HG02763 (cell line): ENCODE data around the gene TSPAN10.
A peak's percentile ranks its signal among the peaks of the same experiment; 100 is the strongest.
"Not testable (repeated sequence)": the region's sequence is repeated elsewhere in the genome, so short reads cannot be mapped to it uniquely, and the experiment has no call there.

ENCODE experiments used
- ATAC-seq: cut with Tn5 transposase; IDR thresholded peaks from one replicate; pipeline ENCODE4 v1.9.1; 2021; ENCODE audit warnings: mild to moderate bottlenecking, moderate library complexity; ENCODE audit not compliant: unreplicated experiment

Gene TSPAN10

GRCh38 chr17:81659038-81659437 lies 22.0 kb downstream of the TSPAN10 start:
- ATAC-seq, result no peak

DNA sequence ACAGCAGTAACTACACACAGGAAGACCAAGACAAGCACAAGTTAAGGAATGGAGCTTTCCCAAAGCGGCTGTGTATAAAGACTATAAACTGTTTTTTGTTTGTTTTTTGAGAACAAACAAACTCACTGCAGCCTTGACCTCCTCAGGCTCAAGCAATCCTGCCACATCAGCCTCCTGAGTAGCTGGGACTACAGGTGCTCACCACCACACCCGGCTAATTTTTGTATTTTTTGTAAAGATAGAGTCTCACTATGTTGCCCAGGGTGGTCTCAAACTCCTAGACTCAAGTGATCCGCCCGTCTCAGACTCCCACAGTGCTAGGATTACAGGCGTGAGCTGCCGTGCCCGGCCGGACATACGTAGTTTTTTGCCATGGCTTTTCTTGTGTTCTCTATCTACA lies 23.4 kb downstream of the TSPAN10 start:
- ATAC-seq, result no peak

GRCh38 chr17:81662002-81662401 lies 25.0 kb downstream of the TSPAN10 start:
- no peak for ATAC-seq

GRCh38 chr17:81664051-81664470 lies 27.1 kb downstream of the TSPAN10 start:
- ATAC-seq, result no peak

- ATAC-seq, result no peak
Measured at GRCh38 chr17:81665205-81666091, 28.5 kb downstream of the TSPAN10 start.

GRCh38 chr17:81666092-81666341 lies 29.0 kb downstream of the TSPAN10 start:
- ATAC-seq, result no peak

GRCh38 chr17:81666342-81667191 lies 29.6 kb downstream of the TSPAN10 start, which contains the start of the genes CCDC137 and OXLD1:
CCDC137 (plus strand) TSS chr17:81666737; CDS start chr17:81666767, 30 bp downstream.
OXLD1 (minus strand) TSS chr17:81666605; CDS start chr17:81666577, 28 bp downstream.
- ATAC-seq, result peak; percentile 93

DNA sequence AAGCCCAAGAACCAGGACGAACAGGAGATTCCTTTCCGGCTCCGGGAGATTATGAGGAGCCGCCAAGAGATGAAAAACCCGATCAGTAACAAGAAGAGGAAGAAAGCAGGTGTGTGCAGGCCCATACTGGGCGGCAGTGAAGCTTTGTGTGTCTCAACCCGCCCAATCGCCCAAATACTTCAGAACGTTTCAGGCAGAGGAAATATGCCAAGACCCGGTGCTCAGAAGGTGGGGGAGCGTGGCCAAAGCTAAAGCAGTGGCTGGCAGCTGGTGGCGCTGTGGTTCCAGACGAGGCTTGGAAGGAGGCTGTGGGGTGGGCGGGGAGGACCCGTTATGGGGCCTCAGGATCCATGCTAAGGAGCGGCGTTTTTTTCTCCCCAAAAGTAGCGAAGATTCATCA lies 30.8 kb downstream of the TSPAN10 start:
- no peak for ATAC-seq

DNA sequence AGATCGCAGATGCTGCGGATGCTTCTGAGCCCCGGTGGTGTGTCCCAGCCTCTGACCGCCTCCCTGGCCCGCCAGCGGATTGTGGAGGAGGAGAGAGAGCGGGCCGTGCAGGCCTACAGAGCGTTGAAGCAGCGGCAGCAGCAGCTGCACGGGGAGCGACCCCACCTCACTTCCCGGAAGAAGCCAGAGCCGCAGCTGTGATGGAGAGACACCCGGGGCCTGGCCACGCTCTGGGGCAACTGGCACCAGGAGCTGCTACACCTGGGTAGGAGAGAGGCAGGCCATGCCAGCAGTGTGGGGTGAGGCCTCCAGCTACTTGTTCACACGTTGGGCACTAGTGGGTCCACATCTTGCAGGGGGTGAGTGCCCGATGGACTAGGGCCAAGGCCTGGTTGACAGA lies 35.5 kb downstream of the TSPAN10 start:
- ATAC-seq, result no peak

DNA sequence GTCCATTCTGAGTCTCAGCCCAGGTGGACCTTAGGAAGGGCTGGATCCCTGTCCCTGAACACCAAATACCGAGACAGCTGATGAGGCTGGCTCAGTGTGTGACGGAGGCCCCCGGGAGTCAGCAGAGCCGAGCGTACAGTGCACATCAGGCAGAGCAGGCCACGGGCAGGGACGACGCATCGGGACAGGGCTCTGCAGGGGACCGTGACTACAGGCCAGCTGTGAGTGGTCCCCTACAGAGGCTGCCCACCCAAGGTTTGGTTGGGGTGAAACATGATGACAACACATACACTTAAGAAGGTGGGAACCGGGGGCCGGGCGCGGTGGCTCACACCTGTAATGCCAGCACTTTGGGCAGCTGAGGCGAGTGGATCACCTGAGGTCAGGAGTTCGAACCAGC lies 36.0 kb downstream of the TSPAN10 start:
- ATAC-seq, result no peak

DNA sequence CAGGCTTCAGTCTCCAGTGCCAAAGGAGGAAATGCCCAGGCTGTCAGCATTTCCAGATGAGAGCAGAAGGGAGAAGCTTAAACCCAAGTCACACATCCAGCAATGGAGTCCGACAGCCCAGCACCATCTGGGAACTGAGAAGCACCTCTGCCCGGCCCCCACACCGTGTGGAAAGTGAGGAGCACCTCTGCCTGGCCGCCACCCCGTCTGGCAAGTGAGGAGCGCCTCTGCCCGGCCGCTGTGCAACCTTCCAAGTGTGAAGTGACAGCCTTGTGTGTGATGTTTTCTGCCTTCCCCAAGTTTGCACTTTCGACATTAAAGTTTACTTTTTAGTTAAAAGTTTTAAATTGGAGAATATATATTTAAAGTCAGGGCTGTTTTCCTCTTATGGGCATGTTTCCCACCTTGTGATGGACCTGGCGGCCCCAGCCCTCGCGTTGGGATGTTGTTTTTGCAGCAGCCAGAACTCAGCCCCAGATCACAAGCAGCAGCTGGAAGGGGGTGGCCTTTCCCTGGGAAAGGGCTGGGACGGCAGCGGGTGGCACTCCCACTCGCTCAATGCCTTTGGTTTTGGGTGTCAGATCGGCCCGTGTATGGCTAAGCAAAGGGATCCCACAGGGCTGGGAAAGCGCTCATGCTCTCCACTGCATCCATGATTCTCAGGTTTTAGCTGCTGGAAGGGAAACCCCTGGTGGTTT lies 36.7 kb downstream of the TSPAN10 start:
- ATAC-seq, result no peak

DNA sequence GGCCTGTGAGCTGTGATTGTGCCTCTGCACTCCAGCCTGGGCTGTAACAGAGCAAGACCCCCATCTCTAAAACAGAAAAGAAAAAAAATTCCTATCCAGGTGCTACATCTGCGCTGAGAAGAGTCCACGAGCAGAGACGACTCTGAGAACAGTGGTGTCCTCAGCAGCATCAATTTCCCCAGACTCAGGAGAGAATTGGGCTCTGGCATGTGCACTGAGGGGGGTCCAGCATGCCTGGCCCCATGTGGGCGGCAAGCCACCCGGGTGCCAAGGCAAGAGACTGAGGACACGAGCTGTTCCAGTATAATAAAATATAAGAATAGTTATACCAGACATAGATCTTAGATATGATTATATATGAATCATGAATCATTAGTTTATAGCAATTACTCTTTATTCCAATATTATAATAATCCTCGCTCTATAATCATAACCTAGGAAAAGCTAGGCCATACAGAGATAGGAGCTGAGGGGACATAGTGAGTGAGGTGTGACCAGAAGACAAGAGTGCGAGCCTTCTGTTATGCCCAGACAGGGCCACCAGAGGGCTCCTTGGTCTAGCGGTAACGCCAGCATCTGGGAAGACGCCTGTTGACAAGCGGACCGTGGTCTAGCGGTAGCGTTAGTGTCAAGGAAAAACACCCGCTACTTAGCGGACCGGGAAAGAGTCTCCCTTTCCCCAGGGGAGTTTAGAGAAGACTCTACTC lies 38.7 kb downstream of the TSPAN10 start:
- ATAC-seq, result not testable (repeated sequence)

DNA sequence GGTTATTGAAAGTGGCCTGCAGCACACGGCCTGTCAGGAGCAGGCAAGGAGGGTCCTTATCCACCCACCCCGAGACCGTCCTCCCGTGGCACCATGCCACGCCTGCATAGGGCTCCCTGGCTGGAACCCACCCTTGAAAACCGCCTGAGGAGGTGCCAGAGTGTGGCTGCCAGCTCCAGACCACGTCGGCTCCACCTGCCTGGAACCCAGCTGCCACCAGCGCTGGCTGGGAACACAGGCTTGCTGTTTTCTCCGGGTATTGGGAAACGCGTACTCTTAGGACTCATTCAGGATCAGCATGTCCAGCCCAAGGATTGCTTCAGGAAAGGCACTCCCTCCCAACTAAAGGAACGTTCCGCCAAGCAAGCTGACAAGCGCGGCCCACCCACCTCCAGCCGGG lies 39.9 kb downstream of the TSPAN10 start:
- no peak for ATAC-seq

GRCh38 chr17:81680150-81680549 lies 43.2 kb downstream of the TSPAN10 start:
- ATAC-seq, result no peak

DNA sequence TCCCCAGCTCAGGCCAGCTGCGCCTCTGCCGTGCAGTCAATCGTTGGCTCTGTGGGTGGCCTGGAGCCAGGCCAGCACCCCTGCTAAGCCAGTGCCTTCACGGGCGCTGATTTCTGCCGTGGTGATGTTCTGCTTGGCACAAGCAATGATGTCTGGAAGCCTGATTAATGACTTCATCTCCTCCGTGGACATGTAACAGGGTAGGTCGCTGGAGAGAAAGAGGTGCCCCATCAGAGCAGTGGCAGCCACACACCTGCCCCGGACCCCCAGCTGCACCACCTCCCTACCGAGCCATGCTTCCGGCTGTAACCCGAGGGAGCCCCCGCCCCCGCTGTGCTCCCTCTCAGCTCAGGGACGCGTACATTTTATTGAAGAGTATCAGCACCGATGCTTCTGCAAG lies 44.7 kb downstream of the TSPAN10 start:
- no peak for ATAC-seq

DNA sequence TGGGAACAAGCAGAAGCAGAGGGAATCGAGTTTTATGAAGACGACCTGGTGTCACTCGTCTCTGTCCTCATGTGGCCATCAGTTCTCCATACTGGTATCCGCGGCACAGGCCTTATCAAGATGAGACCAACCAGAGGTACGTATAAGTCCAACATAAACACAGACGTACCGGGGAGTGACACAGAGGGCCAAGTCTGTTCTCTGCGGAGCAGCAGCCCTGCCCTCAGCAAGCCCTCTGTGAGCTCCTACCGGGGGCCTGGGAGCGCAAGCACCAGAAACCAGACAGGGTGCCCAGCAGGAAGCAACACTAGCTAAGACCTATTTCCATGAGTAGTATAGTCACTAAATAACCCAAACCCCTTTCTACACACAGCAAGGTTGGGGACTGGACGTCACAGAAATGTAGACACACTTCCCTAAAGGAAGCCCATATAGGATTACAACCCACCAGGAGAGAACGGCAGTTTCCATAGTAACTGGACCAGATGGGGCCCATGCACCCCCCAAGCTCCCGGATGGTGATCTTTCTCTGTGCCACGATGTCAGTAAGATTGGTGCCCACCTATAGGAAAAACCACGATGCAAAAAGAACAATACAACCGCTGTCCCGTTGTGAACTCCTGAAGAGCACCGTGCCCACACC lies 45.7 kb downstream of the TSPAN10 start:
- ATAC-seq, result no peak

DNA sequence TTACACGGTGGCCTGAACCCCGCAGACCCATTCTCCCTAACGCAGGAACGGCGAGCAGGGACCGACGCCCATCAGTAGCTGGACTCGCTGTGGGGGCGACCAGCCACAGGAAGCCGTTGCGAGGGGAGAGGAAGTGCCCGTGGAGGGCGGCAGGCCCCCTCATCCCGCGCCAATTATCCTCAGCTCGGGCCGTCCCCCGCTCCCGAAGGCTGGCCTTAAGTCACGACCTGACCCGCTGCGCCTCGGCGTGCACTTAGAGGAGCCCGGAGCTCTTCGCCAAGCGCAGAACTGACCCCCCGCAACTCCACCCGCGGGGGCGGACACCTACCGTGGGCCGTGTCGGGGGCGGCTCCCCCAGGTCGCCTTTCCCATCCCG lies 46.2 kb downstream of the TSPAN10 start:
- no peak for ATAC-seq

DNA sequence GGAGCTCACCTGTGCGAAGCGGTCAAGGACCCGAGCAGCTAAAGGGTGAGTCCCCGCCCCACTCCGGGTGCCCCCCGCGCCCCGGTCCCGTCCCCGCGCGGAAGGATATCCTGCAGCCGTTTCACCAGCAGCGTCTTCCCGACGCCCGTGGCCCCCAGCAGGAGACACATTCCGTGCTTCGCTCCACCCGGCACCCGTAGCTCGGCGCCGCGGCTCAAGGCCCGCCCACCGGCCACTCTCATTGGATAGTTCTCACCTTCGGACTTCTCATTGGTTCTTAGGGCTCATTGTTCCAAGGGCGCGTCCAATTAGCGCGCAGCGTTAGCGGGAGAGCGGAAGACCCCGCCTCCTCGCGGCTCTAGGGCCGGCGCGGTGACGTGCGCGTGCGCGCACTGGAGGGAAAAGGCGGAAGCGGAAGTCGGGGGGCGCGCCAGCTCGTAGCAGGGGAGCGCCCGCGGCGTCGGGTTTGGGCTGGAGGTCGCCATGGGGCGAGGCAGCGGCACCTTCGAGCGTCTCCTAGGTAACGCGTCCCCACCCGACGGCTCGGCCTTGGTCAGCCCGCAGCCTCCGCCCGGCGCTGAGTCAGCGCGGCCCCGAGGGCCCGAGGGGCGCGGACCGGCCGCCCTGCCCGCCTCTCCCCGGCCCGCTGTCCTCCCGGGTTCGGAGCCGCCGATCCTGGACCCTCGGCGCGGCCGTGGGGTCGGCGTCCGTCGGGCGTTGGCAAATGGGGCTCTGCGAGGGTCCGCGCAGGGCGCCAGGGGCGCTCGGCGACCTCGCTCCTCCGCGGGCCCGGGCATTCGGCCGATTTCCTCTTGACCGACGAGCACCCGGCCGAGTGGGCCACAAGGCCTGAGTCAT lies 46.8 kb downstream of the TSPAN10 start, which contains the start of the genes ARL16 and HGS:
TSS of gene ARL16 (minus strand) at position 214 of the 858 bp plus-strand sequence. CDS start at position 170, 44 bp downstream.
TSS of gene HGS (plus strand) at position 428 of the 858 bp plus-strand sequence. CDS start at position 484, 56 bp downstream.
- peak; percentile 93 for ATAC-seq

- no peak for ATAC-seq
Measured at GRCh38 chr17:81684442-81684911, 47.5 kb downstream of the TSPAN10 start.
